GM21723 (cell line): Measurements from ENCODE around the gene MKNK1.

Experiments used
- ATAC-seq: cut with Tn5 transposase; IDR thresholded peaks from one replicate; pipeline ENCODE4 v1.9.1; 2021; ENCODE audit warnings: mild to moderate bottlenecking, moderate library complexity; ENCODE audit not compliant: unreplicated experiment

MKNK1 gene

DNA sequence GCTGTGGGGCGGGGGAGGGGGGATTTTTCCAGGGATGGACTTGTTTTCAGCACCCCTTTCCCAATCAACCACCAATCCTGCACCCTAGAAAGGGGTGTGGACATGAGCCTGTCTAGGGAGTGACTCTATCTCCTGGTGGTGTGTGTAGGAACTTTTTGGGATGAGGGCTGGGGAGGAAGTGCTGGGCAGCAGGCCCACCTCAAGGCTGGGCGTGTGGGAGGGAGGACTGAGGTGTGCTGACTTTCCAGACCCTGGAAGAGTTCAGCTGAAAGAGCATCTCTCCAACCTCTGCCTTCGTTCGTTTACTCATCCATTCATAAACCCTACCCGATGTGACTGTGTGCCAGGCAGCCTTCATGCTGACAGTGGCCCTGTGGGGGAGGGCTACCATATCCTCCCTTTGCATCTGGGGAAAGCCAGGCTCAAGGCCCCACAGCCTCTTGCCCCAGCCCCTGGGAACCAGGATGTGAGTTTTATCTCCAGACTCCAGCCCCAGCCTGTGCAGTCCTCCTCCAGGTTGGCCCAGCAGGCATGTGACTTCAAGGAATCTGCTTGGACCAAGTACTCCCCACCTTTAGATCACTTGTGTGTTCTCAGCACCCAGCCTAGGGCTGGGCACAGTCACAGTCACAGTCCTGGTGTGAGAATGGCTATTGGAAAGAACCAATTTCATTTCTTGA, 59.4 kb downstream of the MKNK1 start:
- ATAC-seq = no peak

DNA sequence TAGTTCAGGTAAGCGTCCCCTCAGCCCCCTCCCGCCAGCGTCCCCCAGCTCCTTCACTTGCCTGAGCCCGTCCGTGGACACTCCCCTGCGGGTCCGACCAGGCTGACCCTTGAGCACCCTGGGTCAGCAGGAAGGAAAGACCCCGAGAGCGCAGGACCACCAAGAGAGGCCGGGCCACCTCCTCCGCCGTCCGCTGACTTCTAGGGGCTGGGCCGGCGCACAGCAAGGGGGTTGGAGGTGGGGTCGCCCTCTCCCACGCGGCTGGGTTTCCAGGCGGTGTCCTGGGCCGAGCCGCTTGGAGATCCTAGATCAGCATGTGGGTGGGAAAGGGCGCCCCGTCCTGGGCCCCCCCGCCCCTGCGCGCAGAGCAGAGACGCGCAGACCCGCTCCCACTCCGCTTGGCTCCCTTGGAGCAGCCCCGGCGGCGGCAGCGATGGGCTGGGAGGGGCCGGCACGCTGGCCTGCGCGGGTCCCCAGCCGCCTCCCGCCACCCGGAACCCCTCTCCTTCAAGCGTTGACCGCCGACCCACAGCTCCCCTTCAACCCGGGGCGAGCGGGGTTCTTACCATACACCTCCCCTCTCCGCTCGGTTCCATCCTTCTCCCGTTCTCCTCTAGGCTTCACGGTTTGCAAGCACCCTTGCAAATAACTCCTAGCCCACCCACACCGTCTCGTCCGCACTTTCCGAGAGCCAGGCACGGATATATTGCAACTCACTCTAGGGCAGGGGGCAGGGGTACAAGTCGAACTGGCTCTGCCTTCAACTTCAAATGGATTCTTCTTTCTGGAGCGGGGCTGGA, 60.1 kb downstream of the MKNK1 start:
- no peak for ATAC-seq

DNA sequence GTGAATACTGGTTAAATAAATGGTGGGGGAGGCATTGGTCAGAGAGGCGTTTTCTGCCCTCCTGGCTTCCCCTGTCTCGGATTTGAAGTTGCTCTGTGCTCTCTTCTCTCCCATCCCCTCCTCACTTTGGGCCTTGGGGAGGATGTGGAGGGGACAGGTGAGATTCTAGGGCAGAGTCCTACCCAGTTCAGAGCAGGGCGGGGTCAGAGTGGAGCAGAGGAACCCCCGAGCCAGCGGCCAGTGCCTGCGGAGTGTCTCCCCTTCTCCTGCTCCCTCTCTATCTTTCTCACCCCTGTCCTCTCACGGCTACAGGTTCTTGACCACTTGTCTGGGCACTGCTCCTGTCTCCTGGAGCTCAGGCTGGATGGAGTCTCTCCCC, 60.7 kb downstream of the MKNK1 start:
- no peak for ATAC-seq

DNA sequence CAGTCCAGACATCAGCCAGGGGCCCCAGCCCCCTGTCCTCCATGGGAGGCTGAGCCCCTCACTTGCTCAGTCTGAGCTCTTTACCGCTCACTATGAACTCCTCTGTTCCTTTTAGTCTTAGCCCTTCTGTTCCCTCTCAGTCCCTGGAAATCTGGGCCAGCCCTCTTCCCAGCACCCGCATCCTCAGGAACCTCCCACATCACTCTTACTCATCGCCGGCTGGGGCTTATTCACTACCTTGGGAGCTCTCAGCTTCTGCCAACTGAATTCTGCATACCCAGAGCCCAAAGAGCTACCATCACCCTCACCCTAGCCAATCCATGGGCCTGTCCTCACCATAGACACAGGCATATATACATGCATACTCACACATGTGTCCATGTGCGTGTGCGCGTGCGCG, 64.1 kb downstream of the MKNK1 start:
- ATAC-seq = no peak

DNA sequence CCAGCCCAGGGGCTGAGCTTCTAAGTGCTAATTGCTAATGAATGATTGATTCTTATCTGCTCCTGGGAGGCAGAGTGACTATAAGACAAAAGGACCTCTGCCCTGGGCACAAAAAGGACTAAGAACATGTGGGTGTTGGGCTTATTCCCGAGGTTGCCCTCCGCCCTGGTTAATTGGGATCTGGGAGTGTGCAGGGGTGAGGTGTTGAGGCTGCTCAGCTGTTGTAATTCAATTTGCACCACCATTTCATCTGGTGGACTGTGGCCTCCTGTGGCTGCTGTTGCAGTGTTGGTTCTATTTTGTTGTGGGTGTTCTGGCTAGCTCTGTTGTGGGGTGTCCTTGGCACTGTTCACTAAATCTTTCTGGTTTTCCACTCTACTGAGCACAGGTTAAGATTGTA, 65.9 kb downstream of the MKNK1 start:
- no peak for ATAC-seq

DNA sequence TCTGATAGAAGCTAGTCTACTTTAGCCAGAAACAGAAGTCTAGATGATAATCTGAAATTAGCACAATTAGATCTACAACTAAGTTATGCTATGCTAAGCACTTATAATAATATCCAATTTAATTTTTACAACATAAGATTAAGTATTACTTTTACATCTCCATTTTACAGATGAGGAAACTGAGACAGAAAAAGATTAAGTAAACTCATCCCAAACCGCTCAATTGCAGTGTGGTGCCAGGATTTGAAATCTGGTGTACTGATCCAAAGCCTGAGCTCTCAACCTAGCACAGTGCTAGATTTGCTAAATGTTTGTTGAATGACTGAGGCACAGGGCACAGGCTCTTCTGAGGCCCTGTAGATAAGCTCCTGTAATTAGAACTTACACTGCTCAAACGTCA, 66.4 kb downstream of the MKNK1 start:
- no peak for ATAC-seq

DNA sequence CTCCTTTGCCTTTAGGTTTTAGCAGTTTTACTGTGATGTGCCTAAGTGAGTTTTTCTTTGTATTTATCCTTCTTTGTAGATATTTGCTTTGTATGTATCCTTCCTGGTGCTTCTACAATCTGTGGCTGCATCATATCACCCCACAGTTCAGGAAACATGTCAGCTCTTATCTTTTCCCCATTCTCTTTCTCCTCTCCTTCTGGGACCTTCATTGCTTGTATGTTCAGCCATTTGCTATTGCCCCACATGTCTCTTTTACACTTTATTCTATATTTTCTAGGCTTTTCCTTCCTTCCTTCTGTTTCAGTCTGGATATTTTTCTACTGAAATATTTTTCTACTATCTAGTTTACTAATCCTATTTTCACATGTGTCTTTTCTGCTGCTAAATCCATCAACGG, 67.5 kb downstream of the MKNK1 start:
- ATAC-seq = no peak

DNA sequence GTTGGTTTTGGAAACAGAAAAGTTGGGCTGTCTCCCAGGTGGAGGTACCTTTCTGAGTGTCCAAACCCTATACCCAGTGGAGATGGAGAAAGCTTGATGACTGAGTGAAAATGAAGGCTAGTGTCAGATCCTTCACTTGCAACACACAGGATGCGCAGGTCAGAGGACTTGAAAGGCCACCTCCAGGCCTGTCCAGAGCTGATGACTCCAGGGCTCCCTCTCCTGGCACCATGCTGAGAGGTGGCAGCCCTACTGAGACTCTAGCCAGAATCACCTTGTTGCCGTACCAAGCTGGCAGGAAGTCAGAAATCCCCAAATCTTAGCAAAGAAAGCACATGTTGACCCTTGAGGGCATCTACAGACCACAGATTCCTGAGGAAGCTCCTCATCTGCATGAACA, 69.0 kb downstream of the MKNK1 start:
- ATAC-seq = no peak

DNA sequence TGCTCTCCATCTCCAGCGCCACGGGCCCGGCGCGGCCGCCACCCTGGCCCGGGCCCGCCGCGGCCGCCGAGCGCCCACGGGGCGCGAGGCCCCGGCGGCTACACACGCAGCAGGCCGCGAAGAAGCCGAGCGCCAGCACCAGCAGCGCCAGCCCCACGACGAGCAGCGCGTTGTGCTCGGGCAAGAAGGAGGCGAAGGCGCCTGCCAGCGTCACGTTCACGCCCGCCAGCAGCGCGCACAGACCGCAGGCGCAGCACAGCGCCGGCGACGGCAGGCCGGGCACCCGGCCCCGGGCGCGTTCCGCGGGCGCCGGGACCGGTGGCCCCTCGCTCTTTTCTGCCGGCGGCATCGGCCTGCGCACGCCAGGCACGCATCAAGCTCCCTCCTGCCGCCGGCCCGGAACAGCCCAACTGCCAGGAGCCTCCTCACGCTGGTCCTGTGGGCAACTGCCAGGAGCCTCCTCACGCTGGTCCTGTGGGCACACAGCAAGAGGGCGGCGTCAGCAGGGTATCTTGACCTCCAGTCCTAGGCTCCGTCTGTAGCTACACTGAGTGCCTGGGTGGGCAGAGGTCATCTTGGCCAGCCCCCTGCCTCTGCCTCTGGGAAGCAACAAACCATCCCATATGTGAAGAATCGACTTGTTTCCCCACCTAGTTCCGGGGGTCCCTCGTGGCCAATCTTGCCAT, 70.7 kb downstream of the MKNK1 start:
- no peak for ATAC-seq

DNA sequence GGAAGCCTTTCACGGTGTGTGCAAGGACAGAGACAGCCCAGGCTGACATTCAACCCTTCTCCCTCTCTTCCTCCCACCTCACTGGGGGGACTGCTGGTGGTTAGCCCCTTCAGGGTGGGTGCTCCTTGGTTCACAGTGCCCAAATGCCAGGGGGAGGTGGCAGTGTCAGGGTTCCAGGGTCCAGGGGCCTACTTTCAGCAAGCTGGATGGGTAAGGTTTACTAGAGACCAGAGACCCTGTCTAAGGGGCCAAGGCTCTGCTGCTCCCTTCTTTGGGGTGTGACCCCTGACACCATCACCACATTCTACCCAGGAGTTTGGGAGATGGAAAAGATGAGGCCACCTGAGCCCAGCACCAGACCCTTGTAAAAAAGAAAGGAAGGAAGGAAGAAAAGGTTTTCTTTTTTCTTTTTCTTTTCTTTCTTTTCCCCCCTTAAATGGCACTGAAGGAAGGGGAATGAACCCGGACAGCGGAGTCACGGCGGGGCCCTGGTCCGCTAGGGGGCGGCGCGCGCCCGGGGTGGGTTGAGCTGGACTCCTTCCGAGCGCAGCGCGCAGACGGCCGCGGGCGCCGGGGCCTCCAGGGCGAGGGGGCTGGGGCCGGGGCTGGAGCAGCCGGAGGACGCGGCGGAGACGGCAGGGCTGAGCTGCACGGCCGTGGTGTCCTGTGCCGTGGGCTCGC, 71.4 kb downstream of the MKNK1 start:
- no peak for ATAC-seq

DNA sequence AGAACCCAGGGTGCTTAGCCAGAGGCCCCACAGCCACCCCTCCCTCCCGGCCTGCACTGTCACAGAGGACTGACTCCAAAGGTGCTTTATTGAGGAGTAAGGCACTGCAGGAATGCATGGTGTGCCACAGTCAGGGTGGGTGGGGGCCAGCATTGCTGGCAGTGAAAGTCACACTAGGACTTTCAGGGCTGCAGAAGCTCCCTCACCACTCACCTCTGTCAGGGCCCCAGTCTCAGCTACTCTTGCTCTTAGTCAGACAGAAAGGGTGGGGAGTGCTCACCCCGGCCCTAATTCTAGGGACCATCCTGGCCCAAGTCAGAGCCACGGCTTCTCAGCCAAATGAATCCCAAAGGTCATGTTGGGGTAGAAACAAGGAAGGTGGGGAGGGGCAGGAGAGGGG, 72.0 kb downstream of the MKNK1 start:
- no peak for ATAC-seq

DNA sequence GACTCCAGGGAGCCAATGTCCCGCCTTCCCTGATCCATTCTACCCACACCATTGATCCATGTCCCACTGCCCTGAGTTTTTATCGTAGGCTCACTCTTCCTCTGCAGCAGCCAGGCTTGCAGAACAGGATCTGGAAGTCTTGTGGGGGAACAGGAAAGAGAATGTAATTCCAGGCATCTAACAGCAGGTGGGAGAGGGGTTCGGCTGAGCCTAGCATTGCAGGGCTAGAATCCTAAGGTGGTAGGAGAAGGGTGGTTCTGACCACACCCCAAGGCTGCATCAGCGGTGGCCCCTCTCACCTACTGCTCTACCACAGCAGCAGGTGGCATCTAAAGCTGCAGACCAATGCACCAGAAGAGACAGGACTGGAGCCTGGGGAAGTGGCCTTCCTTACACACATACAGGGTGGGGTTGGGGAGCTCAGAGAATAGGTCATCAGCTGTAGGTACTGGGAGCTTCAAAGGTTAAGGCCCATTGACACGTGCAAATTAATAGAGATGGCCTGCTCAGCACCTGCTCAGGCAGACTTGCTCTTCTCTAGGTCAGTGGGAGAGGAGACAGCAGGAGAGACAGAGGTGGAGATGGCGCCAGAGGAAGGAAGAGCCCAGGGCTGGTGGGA, 73.2 kb downstream of the MKNK1 start:
- no peak for ATAC-seq

DNA sequence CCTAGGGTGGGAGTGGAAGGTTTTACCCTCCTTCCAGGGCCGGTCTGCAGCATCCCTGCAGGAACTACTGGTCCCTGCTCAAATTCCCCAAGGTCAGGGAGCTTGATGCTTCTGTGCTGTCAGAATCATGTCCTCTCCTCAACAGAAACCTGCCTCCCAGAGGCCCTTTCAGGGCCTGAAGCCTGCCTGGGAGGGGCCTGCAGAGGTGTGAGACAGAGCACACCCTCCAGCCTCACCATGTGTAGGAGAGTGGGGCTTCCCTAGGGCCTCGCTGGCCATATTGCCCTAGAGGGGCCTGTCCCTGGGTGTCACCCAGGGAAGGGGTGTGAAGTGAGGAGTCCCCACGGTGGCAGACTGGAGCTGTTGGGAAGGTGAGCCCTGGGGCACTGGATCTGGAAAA, 73.8 kb downstream of the MKNK1 start:
- no peak for ATAC-seq

DNA sequence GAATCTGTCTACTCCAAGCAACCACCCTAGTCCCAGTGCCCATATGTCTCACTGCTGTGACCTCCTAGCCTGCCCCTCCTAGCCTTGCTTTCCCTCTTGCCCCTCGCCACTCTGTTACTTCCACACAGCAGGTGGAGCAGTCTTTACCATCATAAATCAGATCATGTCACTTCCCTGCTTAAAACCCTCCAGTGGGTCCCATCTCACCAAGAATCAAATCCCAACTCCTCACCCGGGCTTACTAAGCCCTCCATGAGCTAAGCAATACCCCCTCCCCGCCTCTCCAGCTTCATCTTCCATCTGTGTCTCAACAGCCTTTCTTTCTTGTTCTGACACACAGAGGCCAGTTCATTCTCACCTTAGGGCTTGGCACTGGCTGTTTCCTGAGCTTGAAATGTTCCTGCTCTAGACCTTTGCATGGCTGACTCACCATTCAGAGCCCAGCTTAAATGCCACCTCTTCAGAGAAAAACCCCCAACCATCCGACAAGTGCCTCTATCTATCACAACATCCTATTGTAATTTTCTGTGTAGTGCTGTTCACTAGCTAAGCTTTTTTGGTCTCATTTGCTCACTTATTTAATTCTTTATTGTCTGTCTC, 74.9 kb downstream of the MKNK1 start:
- ATAC-seq = no peak

DNA sequence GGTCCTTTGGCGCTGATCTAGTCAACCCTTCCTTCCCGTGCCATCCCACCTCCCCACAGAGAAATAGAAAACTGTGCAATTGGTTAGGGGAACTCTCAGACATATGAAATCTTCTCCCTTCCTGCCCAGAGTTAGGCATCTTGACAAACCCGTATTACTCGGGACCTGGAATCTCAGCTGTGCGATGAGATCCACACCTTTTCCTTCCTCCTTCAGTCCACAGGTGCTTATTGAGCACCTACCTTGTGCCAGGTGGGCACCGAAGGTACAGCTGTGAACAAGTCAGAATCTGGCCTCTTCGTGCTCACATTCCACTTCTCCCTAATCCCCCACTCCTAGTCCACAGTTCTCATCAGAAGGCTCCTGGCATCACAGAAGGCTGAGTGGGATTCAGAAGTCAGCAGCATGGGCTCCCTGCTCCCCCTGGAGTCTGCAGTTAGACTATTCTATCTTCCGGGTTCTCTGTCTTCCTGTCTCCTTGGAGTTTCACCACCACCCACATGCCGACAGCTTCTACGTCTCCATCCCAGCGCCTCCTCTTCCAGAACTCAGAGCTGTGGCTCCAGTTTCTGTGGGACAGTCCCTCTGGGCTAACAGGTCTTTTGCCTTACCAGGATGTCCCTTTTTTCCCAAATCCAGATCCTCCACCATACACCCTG, 75.6 kb downstream of the MKNK1 start:
- ATAC-seq = no peak

DNA sequence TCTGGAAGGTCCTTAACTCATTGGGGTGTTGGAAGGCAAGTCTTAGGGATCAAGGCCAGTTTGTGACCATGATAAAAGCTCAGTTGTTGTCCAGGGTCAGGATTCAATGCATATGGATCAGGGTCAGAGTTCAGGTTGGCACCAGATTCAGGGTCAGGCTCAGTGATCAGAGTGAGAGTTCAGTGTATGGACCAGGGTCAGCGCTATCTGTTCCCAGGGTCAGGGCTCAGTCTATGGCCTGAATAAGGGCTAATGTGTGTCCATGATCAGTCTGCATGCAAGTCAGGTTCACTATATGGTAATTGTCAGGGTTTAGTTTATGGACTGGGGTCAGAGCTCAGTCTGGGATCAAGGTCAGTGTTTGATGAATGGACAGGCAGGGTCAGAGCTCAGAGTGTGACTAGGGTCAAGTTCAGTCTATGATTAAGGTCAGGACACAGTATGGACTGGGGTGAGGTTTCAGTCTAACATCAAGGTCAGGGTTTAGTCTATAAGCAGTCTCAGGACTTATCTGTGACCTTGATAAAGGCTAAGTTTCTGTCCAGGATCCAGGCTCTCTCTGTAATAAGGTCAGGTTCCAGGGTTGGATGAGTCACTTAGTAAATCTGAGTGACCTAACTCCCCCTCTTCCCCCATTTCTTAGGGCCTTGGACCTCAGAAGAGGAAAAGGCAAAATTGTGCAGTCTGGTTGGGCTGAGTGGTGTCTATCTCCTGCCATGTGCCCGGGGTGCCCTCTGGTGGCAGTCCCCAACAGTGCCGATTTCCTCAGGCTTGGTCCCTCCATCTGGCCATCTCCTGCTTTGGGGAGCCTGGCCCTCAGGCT, 76.4 kb downstream of the MKNK1 start:
- no peak for ATAC-seq

DNA sequence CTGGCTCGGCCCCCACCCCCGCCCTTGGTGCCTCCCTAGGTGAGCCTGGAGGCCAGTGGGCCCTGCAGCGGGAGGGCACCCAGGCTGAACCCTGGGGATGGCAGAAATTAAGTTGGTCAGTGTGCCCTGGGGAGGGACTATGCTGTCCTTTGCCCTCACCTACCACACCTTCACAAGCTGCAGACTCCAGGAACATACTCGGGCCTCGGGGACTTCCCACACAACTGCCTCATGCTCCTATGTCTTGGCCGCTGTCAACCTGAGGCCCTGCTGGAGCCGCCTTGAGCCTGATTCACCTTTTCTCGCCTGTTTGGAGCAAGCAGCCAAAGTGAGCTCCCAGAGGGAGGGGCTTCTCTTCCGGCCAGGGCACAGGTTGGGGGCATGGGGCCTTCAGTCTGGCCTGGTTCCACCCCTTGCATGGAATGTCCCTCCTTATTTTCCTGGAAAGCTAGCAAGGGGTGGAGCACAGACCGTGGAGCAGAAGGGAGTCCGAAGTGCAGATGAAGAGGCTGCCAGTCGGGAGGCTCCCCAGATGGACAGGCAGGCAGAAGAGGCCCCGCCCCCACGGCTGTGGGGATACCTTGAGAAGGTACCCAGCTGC, 77.3 kb downstream of the MKNK1 start:
- no peak for ATAC-seq

DNA sequence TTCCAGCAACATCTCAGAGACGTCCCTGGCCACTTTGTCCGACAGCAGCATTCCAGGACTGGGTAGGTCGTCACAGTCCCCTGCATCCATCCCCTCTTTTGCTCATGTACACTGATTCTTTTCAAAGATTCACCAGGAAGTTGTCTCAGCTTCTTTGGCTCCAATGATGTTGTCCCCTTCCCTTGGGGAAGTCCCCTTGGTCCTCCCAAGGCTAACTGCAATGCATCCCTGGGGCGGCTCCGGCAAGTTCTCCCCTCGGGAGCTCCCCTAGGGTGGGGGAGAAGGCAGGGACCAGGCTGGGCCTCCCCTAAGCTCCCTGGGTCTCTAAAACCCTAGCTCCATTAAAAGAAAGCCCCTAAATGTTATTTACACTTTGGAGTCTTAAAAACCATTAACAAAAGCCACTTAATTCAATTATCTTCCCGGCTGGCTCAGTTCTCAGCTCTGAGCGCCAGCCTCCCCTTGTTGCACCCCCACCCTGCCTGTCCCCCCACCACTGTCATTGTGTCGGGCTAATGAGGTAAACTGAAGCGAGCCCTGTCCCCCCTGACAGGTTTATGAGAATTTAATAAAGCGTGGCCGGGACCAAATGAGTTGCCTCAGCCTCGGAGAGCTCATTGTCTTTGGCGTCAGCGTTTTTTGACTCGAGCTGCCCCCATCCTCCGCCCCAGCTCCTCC, 77.9 kb downstream of the MKNK1 start:
- ATAC-seq = no peak
